Thymus (tissue), 11 donors: Measurements from ENCODE around the gene PDXK. TPM values are rescaled to one million over a fixed set of nuclear protein-coding genes. Genes with fewer than 3 reads are reported as not detected.

Experiments
- DNase-seq, 9 donors: peaks; one replicate each; pipeline ENCODE4 v3.0.0-alpha.2; 2013; ENCODE audit warnings: low spot score in 9 of 9, low read depth in 6 of 9, missing footprints in 1 of 9
- H3K27ac ChIP-seq, 2 donors: one replicate each; pipeline ENCODE4 v1.5.1; 2013; ENCODE audit warnings: control low read depth in 1 of 2, low read depth in 1 of 2, low read length in 1 of 2, mild to moderate bottlenecking in 1 of 2, moderate library complexity in 1 of 2
- H3K27me3 ChIP-seq, 2 donors: one replicate each; pipeline ENCODE4 v1.5.1; 2013; ENCODE audit warnings: low read length in 1 of 2; ENCODE audit not compliant: control insufficient read depth in 2 of 2, insufficient read depth in 1 of 2
- H3K36me3 ChIP-seq, 2 donors: one replicate each; pipeline ENCODE4 v1.5.1; 2013; ENCODE audit warnings: low read length in 1 of 2, mild to moderate bottlenecking in 1 of 2, moderate library complexity in 1 of 2; ENCODE audit not compliant: control insufficient read depth in 2 of 2, insufficient read depth in 2 of 2
- H3K4me1 ChIP-seq, 2 donors: one replicate each; pipeline ENCODE4 v1.5.1; 2013; ENCODE audit warnings: low read length in 2 of 2; ENCODE audit not compliant: control insufficient read depth in 2 of 2, insufficient read depth in 2 of 2
- H3K4me3 ChIP-seq, 2 donors: one replicate each; pipeline ENCODE4 v1.5.1; 2013; ENCODE audit warnings: low read length in 2 of 2, control low read depth in 1 of 2, mild to moderate bottlenecking in 1 of 2
- H3K9me3 ChIP-seq, 2 donors: one replicate each; pipeline ENCODE4 v1.5.1; 2013; ENCODE audit warnings: low read length in 1 of 2, mild to moderate bottlenecking in 1 of 2; ENCODE audit not compliant: control insufficient read depth in 2 of 2, insufficient read depth in 1 of 2
- WGBS: extraction: QIAGEN DNeasy Blood & Tissue Kit; methylation state at CpG from one replicate; pipeline ENCODE4 v1.1.7; 2013; 5-methylcytosine and 5-hydroxymethylcytosine counted together
- polyA plus RNA-seq: library from polyadenylated mRNA; stranded (reverse); fragments of 200-250 nt; gene quantifications from one replicate; pipeline ENCODE4 v1.2.3, GENCODE V29; 2013
- total RNA-seq: library from RNA; stranded (reverse); fragments of 120-200 nt; gene quantifications from one replicate; pipeline ENCODE4 v1.2.4, GENCODE V29; 2013
- donor health status: healthy.

Gene PDXK
- total and polyA plus RNA-seq, 2 donors = 33.3 to 59.0 TPM

DNA sequence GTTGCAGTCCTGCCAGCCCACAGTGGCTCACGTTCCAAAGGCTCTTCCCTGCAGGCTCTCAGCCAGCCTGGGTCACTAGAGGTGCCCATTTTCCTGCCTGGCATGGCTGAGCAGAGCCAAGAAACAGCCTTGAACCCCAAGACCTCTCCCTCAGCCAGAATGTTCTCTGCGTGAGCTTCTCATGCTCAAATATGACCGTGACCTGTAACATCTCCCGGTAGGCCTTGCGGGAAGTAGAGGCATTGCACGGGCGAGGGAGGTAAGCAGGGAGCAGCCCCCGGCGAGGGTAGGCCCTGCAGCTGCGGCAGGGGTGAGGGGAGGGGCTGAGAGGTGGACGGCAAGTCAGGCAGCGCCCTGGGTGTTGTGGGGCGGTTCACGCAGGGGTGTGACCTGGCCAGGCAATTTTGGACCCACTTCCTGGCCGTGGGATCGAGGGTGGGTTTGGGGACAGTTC, 90.4 kb downstream of the PDXK start:
- DNase-seq = no peak
- 93% methylated on average over 16 of the region's 16 CpGs for WGBS
- no peaks in the 10 kb centered on the region for H3K36me3 ChIP-seq
- no peak overlapping the region for H3K27ac ChIP-seq
- H3K9me3 ChIP-seq = no peaks in the 10 kb centered on the region
- peak overlapping the region in 1 of 2 donors; percentile 0 for H3K4me3 ChIP-seq
- peaks cover 0 to 10% of the 10 kb centered on the region in 2 donors for H3K4me1 ChIP-seq
- no peaks in the 10 kb centered on the region for H3K27me3 ChIP-seq

DNA sequence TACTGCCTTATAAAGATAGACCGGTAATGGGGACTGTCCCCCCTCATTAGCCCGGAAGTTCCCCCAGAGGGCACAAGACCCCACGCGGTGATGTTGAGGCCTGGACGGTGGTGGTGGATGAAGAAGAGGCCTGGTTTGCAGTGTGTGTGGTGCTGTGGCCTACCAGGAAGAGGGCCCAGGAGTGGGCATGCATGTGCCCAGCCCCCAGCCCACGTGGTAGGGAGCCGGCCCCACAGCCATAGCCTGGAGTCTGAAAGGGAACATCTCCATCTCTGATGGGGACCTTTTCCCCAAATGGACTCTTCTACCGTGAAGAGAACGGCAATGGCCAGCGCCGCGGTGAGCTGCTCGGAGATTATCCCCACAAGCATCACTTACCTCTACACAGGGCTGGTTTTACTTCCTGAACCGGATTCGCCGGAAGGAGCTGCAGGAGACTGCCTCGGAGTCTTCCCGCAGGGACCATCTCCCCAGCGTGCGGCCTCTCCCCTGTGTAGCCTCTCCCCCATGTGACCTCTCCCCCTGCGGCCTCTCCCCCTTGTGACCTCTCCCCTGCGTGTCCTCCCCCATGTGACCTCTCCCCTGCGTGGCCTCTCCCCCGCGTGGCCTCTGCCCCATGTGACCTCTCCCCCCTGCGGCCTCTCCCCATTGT, 91.0 kb downstream of the PDXK start:
- no peak for DNase-seq
- no peaks in the 10 kb centered on the region for H3K36me3 ChIP-seq
- peaks cover 0 to 12% of the 10 kb centered on the region in 2 donors for H3K4me1 ChIP-seq
- H3K27ac ChIP-seq = no peak overlapping the region
- no peaks in the 10 kb centered on the region for H3K9me3 ChIP-seq
- no peaks in the 10 kb centered on the region for H3K27me3 ChIP-seq
- no peak overlapping the region for H3K4me3 ChIP-seq
- 87% methylated on average over 26 of the region's 26 CpGs for WGBS

DNA sequence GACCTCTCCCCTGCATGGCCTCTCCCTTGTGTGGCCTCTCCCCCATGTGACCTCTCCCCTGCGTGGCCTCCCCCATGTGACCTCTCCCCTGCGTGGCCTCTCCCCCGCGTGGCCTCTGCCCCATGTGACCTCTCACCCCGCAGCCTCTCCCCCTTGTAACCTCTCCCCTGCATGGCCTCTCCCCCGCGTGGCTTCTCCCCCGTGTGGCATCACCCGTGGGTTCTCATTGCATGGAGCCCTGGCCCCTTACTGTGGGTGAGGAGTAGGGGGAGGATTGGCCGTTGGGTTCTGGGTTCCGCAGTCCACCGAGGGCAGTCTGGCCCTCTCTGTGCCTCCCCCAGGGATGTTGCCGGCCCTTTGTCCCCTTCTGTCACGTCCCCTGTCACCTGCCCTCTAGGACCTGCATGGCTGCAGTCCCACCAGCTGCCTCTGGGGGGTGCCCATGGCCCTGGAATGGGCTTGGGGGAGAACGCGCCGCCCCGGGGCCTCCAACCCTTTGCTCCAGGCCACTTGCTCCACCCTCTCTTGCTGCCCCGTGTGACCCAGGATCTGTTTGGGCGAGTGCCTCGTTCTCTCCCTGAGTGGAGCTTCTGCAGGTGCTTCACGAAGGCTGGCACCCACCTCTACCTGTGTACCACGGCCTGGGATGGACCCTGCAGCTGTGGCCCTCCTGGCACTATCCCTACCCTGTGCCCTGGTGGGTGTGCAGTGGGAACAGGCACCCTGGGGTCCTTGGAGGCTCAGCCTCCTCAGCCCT, 91.8 kb downstream of the PDXK start:
- no peak overlapping the region for H3K4me3 ChIP-seq
- no peaks in the 10 kb centered on the region for H3K36me3 ChIP-seq
- H3K9me3 ChIP-seq = no peaks in the 10 kb centered on the region
- no peak overlapping the region for H3K27ac ChIP-seq
- no peaks in the 10 kb centered on the region for H3K27me3 ChIP-seq
- DNase-seq = peak; percentile 23 to 82 (median 50)
- WGBS = 26% methylated on average over 23 of the region's 23 CpGs
- H3K4me1 ChIP-seq = peaks cover 0 to 12% of the 10 kb centered on the region in 2 donors

- WGBS = 92% methylated on average over 24 of the region's 24 CpGs
- H3K9me3 ChIP-seq = no peaks in the 10 kb centered on the region
- H3K36me3 ChIP-seq = no peaks in the 10 kb centered on the region
- no peak overlapping the region for H3K4me3 ChIP-seq
- no peaks in the 10 kb centered on the region for H3K27me3 ChIP-seq
- H3K27ac ChIP-seq = no peak overlapping the region
- no peak for DNase-seq
- H3K4me1 ChIP-seq = peaks cover 0 to 9% of the 10 kb centered on the region in 2 donors
Observed at GRCh38 chr21:43811262-43812105, 92.6 kb downstream of the PDXK start.

Other genes with a start within 250 kb of the PDXK start
- gene HSF2BP, start 59.6 kb upstream of the PDXK start, total RNA-seq = 0.80 TPM
- 0.71 TPM for gene HSF2BP, start 59.6 kb upstream of the PDXK start, polyA plus RNA-seq
- gene RRP1B, start 59.6 kb upstream of the PDXK start, total RNA-seq = 20.1 TPM
- gene RRP1B, start 59.6 kb upstream of the PDXK start, polyA plus RNA-seq = 18.4 TPM
- 26.5 TPM for gene CSTB, start 57.2 kb downstream of the PDXK start, total RNA-seq
- 198 TPM for gene CSTB, start 57.2 kb downstream of the PDXK start, polyA plus RNA-seq
- gene RRP1, start 70.4 kb downstream of the PDXK start, total RNA-seq = 11.1 TPM
- 16.3 TPM for gene RRP1, start 70.4 kb downstream of the PDXK start, polyA plus RNA-seq
- 19.8 TPM for gene AGPAT3, start 146.1 kb downstream of the PDXK start, total RNA-seq
- gene AGPAT3, start 146.1 kb downstream of the PDXK start, polyA plus RNA-seq = 16.2 TPM